Amniotic stem cell (primary cell): Measurements from ENCODE around the gene NTRK3.

Experiments
- DNase-seq: peaks from one replicate; lab custom pipeline; 2025; lab: John Stamatoyannopoulos, UW

NTRK3 gene

GRCh38 chr15:88230823-88231222, 25.7 kb downstream of the NTRK3 start:
- no peak for DNase-seq

- DNase-seq = no peak
Measured at GRCh38 chr15:88225461-88225860, 31.1 kb downstream of the NTRK3 start.

- no peak for DNase-seq
Measured at GRCh38 chr15:88223084-88223483, 33.5 kb downstream of the NTRK3 start.

- no peak for DNase-seq
Measured at GRCh38 chr15:88221836-88222235, 34.7 kb downstream of the NTRK3 start.

- no peak for DNase-seq
Measured at GRCh38 chr15:88220443-88221335, 35.9 kb downstream of the NTRK3 start.

- no peak for DNase-seq
Measured at GRCh38 chr15:88219623-88220022, 36.9 kb downstream of the NTRK3 start.

GRCh38 chr15:88218557-88219221, 37.9 kb downstream of the NTRK3 start:
- DNase-seq = no peak

- DNase-seq = no peak
Measured at GRCh38 chr15:88215066-88215648, 41.4 kb downstream of the NTRK3 start.

- DNase-seq = no peak
Measured at GRCh38 chr15:88209111-88209510, 47.4 kb downstream of the NTRK3 start.

- no peak for DNase-seq
Measured at GRCh38 chr15:88208396-88208795, 48.1 kb downstream of the NTRK3 start.

- no peak for DNase-seq
Measured at GRCh38 chr15:88207565-88207964, 49.0 kb downstream of the NTRK3 start.

- DNase-seq = no peak
Measured at GRCh38 chr15:88204584-88204983, 52.0 kb downstream of the NTRK3 start.

GRCh38 chr15:88202231-88202630, 54.3 kb downstream of the NTRK3 start:
- no peak for DNase-seq

GRCh38 chr15:88201207-88201606, 55.3 kb downstream of the NTRK3 start:
- no peak for DNase-seq

GRCh38 chr15:88196961-88197360, 59.6 kb downstream of the NTRK3 start:
- DNase-seq = no peak

- no peak for DNase-seq
Measured at GRCh38 chr15:88194162-88194561, 62.4 kb downstream of the NTRK3 start.

- DNase-seq = no peak
Measured at GRCh38 chr15:88193415-88193814, 63.1 kb downstream of the NTRK3 start.

GRCh38 chr15:88191812-88192165, 64.8 kb downstream of the NTRK3 start:
- no peak for DNase-seq

- DNase-seq = no peak
Measured at GRCh38 chr15:88190232-88190631, 66.3 kb downstream of the NTRK3 start.

GRCh38 chr15:88188300-88188699, 68.2 kb downstream of the NTRK3 start:
- DNase-seq = no peak

GRCh38 chr15:88187195-88187594, 69.3 kb downstream of the NTRK3 start:
- no peak for DNase-seq

GRCh38 chr15:88185584-88185983, 71.0 kb downstream of the NTRK3 start:
- DNase-seq = no peak

- DNase-seq = no peak
Measured at GRCh38 chr15:88181613-88182012, 74.9 kb downstream of the NTRK3 start.
